ENCODE results near the gene IGFALS. TPM values are rescaled to one million over a fixed set of nuclear protein-coding genes. Genes with fewer than 3 reads are reported as not detected.

IGFALS gene
- total and polyA plus RNA-seq, 9 donors: 0.20 to 1.8 (median 0.50) TPM; not detected in 1

DNA sequence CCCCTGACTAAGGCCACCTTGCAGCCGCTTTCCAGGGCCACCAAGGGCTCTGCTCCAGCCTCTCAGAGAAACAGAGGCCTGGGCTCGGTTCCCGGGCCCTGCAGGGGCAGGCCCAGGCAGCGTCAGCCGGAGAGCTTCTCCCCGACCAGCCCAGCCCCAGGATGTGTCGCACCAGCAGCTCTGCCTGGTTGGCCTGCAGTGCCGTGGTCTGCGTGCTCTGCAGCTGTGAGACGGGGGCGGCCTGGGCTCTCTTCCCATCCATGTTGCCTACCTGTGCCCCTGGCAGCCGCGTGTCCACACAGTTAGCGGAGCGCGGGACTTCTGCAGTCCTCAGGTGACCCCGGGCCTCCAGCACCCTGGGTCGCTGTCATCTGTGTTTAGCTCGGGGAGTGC lies 4.8 kb downstream of the IGFALS start:
- intact Hi-C loops (cut with DNase I): no loop called here
- TF ChIP-seq, protein P1, sequence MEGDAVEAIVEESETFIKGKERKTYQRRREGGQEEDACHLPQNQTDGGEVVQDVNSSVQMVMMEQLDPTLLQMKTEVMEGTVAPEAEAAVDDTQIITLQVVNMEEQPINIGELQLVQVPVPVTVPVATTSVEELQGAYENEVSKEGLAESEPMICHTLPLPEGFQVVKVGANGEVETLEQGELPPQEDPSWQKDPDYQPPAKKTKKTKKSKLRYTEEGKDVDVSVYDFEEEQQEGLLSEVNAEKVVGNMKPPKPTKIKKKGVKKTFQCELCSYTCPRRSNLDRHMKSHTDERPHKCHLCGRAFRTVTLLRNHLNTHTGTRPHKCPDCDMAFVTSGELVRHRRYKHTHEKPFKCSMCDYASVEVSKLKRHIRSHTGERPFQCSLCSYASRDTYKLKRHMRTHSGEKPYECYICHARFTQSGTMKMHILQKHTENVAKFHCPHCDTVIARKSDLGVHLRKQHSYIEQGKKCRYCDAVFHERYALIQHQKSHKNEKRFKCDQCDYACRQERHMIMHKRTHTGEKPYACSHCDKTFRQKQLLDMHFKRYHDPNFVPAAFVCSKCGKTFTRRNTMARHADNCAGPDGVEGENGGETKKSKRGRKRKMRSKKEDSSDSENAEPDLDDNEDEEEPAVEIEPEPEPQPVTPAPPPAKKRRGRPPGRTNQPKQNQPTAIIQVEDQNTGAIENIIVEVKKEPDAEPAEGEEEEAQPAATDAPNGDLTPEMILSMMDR (IDR thresholded peaks at IDR 0.05): no peak
- no peak for TF ChIP-seq EP300 (IDR thresholded peaks at IDR 0.05)
- TF ChIP-seq POLR2A (IDR thresholded peaks at IDR 0.05): no peak
- H3K4me1 ChIP-seq (ENCODE audit: insufficient read depth): no peaks in the 10 kb centered on the region
- H3K27me3 ChIP-seq: no peaks in the 10 kb centered on the region
- WGBS, 3 donors: 38 to 60% (median 44%) methylated on average over 18 to 19 of the region's 19 CpGs
- H3K27ac ChIP-seq: no peak overlapping the region
- H3K9me3 ChIP-seq: no peaks in the 10 kb centered on the region
- no peak overlapping the region for H3K4me3 ChIP-seq
- peak in 2 of 5 donors; percentile 20 to 36 for DNase-seq
- H3K36me3 ChIP-seq: no peaks in the 10 kb centered on the region

DNA sequence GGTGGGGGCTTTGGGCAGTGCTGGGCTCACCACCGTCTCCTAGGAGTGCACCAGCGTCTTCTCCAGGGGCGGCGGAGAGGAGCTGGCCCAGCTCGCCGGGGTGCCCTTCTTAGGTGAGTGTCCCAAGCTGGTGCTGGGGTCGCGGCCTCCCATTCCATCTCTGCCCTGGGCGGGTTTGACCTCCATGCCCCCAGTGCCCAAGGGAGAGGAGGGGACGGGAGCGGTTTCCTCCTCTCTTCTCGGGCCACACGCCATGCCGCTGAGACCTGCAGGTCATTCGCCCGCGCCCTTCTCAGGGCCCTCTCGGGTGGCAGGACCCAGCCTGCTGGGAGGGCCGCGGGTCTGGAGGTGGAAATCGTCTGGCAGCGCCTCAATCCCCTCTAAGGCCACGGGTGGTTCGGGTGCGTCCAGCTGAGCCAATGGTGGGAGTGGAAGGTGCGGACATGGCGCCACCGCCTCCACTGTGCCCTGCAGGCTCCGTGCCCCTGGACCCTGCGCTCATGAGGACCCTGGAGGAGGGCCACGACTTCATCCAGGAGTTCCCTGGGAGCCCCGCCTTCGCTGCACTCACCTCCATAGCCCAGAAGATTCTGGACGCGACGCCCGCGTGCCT lies 5.3 kb downstream of the IGFALS start:
- H3K4me1 ChIP-seq (ENCODE audit: insufficient read depth): no peaks in the 10 kb centered on the region
- 84 to 89% (median 87%) methylated on average over 35 to 38 of the region's 38 CpGs for WGBS, 3 donors
- intact Hi-C loops (cut with DNase I): no loop called here
- H3K36me3 ChIP-seq: no peaks in the 10 kb centered on the region
- TF ChIP-seq, protein P1 (IDR thresholded peaks at IDR 0.05): no peak
- TF ChIP-seq POLR2A (IDR thresholded peaks at IDR 0.05) (no peak), EP300 (IDR thresholded peaks at IDR 0.05) (no peak)
- H3K4me3 ChIP-seq: no peak overlapping the region
- H3K27ac ChIP-seq: no peak overlapping the region
- H3K27me3 ChIP-seq: no peaks in the 10 kb centered on the region
- H3K9me3 ChIP-seq: no peaks in the 10 kb centered on the region
- peak in 4 of 5 donors; percentile 13 to 38 (median 20) for DNase-seq

DNA sequence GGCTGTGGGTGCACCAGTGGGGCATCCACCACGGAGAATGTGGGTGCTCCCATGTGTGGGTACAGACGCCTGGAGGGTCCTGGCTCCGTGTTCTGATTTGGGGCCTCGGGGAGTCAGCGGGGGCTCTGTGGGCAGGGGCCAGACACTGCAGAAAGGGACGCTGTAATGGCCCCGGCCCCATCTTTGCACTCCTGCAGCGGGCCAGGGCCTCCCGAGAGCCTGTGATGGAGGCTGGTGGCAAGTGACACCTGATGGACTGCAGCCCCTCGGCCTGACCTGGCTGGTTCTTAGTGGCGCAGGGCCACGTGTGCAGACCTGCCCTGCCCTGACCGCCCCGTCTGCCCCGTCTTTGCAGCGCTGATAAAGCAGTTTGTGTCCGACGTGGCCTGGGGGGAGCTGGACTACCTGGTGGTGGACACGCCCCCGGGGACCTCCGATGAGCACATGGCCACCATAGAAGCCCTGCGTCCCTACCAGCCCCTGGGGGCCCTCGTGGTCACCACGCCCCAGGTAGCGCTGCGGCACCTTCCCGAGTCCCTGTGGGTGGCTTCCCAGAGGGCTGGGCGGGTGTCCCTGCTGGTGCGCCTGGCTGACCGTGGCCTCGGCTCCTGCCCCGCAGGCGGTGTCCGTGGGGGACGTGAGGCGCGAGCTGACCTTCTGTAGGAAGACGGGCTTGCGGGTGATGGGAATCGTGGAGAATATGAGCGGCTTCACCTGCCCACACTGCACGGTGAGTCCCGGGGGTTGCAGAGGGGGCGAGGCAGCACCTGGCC lies 6.0 kb downstream of the IGFALS start:
- TF ChIP-seq, protein P1 (IDR thresholded peaks at IDR 0.05): no peak
- TF ChIP-seq POLR2A (IDR thresholded peaks at IDR 0.05): no peak
- TF ChIP-seq EP300 (IDR thresholded peaks at IDR 0.05): no peak
- H3K27ac ChIP-seq: no peak overlapping the region
- no peaks in the 10 kb centered on the region for H3K4me1 ChIP-seq (ENCODE audit: insufficient read depth)
- H3K4me3 ChIP-seq: no peak overlapping the region
- no peaks in the 10 kb centered on the region for H3K36me3 ChIP-seq
- H3K27me3 ChIP-seq: no peaks in the 10 kb centered on the region
- H3K9me3 ChIP-seq: no peaks in the 10 kb centered on the region
- intact Hi-C loops (cut with DNase I): no loop called here
- peak; percentile 12 to 32 (median 25) for DNase-seq
- WGBS, 3 donors: 89 to 90% (median 89%) methylated on average over 39 to 44 of the region's 44 CpGs

DNA sequence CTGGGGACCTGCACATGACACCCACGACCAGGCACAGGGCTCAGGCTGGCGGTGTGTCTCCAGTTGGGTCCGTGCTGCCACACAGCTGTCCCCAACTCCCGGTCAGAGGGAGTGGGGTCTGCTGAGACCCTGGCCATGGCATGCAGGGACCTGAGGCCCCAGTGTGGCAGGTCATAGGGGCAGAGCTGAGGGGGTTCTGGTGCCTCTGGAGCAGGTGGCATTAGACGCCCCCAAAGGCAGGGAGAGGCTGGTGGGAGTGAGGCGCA lies 6.5 kb downstream of the IGFALS start:
- H3K27me3 ChIP-seq: no peaks in the 10 kb centered on the region
- WGBS, 3 donors: 87 to 93% (median 89%) methylated on average over 6 of the region's 6 CpGs
- H3K4me3 ChIP-seq: no peak overlapping the region
- TF ChIP-seq EP300 (IDR thresholded peaks at IDR 0.05) (no peak), POLR2A (IDR thresholded peaks at IDR 0.05) (no peak)
- TF ChIP-seq, protein P1 (IDR thresholded peaks at IDR 0.05): no peak
- no peaks in the 10 kb centered on the region for H3K4me1 ChIP-seq (ENCODE audit: insufficient read depth)
- no peaks in the 10 kb centered on the region for H3K9me3 ChIP-seq
- intact Hi-C loops (cut with DNase I): no loop called here
- H3K27ac ChIP-seq: no peak overlapping the region
- H3K36me3 ChIP-seq: no peaks in the 10 kb centered on the region
- DNase-seq: peak in 1 of 5 donors; percentile 24

All from ovary (tissue), 9 donors.